LNCaP clone FGC (cell line): ENCODE results near the gene TMEM271.
A peak's percentile ranks its signal among the peaks of the same experiment; 100 is the strongest.

Source experiments
- DNase-seq: peaks from one replicate; pipeline ENCODE4 v3.0.0-alpha.2; 2011; ENCODE audit warnings: low read depth
- H3K4me3 ChIP-seq: 2 replicates; pipeline ENCODE4 v1.5.1; 2011; ENCODE audit warnings: mild to moderate bottlenecking, low read depth, low read length, control low read depth
- TF ChIP-seq, protein P1 (sequence below): IDR thresholded peaks from 2 replicates; pipeline ENCODE4 v1.5.1; 2012; ENCODE audit warnings: mild to moderate bottlenecking; ENCODE audit not compliant: control insufficient read depth, insufficient read depth; ENCODE audit errors: extremely low read depth

Gene TMEM271

DNA sequence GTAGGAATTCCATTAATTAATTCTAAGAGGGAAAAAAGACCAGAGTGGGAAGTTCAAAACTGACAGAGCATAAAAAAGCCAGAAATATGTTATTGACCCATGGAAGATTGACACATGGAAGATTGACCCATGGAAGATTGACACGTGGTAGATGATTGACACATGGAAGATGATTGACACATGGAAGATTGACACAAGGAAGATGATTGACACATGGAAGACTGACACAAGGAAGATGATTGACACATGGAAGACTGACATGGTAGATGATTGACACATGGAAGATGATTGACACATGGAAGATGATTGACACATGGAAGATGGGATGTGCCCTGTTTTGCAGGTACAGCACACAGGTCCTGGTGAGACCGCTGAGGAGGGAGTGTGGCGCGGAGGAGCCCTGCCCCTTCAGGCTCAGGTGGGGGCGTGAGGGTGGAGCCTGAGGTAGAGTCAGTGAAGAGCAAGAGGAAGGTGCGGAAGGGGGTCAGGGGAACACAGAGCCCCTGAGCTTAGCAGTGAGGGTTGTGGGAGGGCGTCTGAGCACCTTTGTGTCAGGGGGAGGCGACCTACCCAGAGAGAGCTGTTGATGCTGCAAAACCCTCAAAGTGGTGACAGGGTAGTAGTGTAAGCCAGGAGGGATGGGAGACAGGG is 33.4 kb upstream of the TMEM271 start:
- DNase-seq: no peak
- TF ChIP-seq, protein P1, sequence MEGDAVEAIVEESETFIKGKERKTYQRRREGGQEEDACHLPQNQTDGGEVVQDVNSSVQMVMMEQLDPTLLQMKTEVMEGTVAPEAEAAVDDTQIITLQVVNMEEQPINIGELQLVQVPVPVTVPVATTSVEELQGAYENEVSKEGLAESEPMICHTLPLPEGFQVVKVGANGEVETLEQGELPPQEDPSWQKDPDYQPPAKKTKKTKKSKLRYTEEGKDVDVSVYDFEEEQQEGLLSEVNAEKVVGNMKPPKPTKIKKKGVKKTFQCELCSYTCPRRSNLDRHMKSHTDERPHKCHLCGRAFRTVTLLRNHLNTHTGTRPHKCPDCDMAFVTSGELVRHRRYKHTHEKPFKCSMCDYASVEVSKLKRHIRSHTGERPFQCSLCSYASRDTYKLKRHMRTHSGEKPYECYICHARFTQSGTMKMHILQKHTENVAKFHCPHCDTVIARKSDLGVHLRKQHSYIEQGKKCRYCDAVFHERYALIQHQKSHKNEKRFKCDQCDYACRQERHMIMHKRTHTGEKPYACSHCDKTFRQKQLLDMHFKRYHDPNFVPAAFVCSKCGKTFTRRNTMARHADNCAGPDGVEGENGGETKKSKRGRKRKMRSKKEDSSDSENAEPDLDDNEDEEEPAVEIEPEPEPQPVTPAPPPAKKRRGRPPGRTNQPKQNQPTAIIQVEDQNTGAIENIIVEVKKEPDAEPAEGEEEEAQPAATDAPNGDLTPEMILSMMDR: no peak
- H3K4me3 ChIP-seq: no peak overlapping the region

DNA sequence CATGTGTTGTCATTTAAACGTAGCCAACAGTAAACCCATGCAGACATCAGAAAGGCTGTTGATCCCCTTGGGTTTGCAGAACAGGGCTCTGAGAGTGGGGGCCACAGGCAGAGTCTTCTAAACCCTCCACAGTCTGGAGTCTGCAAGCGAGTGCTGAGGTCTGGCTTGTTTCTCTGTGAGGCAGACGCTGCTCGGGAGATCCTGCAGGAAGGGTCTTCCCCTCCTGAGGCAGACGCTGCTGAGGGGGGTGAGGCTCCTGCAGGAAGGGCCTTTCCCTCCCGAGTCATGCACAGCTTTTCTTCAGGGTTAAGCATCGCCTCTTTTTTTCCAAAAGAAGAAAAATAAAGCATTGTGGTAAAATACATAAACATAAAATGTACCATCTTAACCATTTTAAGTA is 32.1 kb upstream of the TMEM271 start:
- no peak for DNase-seq
- TF ChIP-seq, protein P1: no peak
- H3K4me3 ChIP-seq: no peak overlapping the region

DNA sequence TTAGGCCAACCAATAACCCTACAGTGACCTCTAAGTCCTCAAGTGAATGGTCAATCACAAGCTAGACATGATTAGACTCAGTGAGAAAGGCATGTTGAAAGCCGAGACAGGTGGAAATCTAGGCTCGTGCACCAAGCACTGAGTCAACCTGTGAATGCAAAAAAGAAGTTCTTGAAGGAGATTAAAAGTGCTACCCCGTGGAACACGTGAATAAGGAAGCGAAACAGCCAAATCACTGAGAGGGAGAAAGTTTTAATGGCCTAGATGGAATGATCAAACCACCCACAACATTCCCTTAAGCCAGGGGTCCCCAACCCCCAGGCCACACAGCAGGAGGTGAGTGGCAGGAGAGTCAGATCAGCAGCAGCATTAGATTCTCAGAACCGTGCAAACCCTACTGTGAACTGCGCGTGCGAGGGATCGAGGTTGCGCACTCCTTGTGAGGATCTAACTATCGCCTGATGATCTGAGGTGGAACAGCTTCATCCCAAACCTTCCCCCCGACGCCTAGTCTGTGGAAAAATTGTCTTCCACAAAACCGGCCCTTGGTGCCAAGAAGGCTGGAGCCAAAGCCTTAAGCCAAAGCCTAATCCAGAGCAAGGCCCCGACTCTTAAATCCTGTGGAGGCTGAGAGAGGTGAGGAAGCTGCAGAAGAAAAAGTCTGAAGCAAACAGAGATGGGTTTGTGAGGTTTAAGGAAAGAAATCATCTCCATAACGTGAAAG is 29.8 kb upstream of the TMEM271 start:
- no peak overlapping the region for H3K4me3 ChIP-seq
- TF ChIP-seq, protein P1: no peak
- DNase-seq: no peak

DNA sequence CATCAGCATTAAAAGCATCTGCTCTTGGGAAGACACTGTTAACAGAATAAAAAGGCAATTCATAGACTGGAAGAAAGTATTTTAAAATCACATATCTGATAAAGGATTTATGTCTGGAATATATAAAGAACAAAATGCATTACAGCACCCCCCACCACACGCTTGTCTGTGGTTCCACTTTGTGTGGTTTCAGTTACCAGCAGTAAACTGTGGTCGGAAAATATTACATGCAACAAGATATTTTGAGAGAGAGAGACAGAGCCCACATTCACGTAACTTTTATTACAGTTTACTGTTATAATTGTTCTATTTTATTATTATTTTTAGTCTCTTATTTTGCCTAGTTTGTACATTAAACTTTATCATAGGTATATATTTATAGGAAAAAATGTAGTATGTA is 28.0 kb upstream of the TMEM271 start:
- TF ChIP-seq, protein P1: no peak
- no peak overlapping the region for H3K4me3 ChIP-seq
- DNase-seq: no peak

DNA sequence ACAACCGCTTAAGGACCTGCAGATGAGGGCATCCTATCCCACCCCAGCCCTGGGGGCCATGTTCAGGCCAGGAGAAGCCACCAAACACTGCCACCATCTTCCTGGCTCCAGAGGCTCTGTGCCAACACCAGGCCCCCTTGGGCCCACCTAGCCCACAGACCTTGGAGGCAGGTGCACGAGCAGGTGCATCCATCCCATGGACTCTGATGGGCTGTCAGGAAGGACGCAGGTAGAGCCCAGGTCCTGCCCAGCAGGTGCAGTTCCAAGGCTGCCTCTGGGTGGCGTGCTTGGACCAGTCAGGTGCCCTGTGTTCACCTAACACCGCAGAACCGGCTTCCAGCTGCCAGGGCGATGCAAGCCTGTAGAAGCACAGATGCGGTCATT is 26.5 kb upstream of the TMEM271 start:
- TF ChIP-seq, protein P1: peak; percentile 47
- no peak overlapping the region for H3K4me3 ChIP-seq
- peak; percentile 18 for DNase-seq

DNA sequence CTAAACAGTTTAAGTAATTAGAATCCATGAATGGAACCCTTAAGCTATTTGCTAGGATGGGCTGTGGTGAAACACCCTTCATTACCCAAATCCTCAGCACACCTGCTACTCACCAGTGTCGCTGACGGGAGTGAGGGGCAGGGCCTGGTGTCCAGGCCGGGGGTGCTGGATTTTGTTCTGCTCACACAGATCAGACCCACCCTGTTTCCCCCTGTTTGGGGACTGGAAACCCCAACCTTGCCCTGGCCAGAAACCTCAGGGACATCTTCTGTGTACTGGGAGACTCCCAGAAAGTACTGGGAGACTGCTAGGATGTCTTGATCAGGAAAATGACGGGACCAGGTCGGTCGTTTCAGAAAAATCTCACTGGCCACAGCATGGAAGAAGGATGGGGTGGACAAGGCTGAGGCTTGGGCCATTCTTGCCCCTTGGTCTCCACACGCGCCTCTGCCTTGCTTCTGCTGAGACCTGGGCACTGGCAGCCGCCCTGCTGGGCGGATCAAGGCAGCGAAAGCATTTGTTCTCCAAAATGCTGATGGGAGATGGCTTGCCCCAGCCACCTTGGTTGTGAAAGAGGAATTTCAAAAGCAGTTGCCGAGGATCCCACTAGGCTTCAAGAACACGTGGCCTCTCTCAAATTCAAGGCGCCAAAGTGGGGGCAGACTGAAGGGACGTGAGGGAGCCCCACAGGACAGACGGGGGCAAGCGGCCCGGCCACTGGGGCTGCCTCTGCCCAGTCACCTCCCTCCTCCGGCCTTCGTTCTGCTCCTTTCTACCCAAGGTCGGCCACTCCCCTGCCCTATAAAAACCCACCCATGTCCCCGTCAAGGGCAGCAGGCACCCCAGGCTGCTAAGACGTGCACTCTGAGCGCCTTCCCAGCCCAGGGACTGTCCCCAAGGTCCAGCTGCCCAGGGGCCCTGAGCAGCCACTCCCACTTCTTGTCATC is 25.8 kb upstream of the TMEM271 start:
- DNase-seq: no peak
- TF ChIP-seq, protein P1: no peak

More for the DNA sequence above, 25.8 kb upstream of the TMEM271 start:
- no peak overlapping the region for H3K4me3 ChIP-seq
